Amniotic stem cell (primary cell): ENCODE data around the gene DLEC1.

Source experiments
- DNase-seq: peaks from one replicate; lab custom pipeline; 2025; lab: John Stamatoyannopoulos, UW

DLEC1 gene

GRCh38 chr3:38001456-38002081, 37.4 kb upstream of the DLEC1 start:
- no peak for DNase-seq

- no peak for DNase-seq
Observed at GRCh38 chr3:38002291-38002876, 36.6 kb upstream of the DLEC1 start.

- no peak for DNase-seq
Observed at GRCh38 chr3:38002940-38003339, 36.1 kb upstream of the DLEC1 start.

- no peak for DNase-seq
Observed at GRCh38 chr3:38003371-38003816, 35.6 kb upstream of the DLEC1 start.

GRCh38 chr3:38003817-38004414, 35.1 kb upstream of the DLEC1 start:
- no peak for DNase-seq

- peak; percentile 29 for DNase-seq
Observed at GRCh38 chr3:38004415-38005075, 34.5 kb upstream of the DLEC1 start.

- DNase-seq, result no peak
Observed at GRCh38 chr3:38005076-38006020, 33.7 kb upstream of the DLEC1 start.

- no peak for DNase-seq
Observed at GRCh38 chr3:38006031-38006430, 33.0 kb upstream of the DLEC1 start.

GRCh38 chr3:38006445-38006995, 32.5 kb upstream of the DLEC1 start:
- DNase-seq, result no peak

- DNase-seq, result no peak
Observed at GRCh38 chr3:38007754-38008090, 31.3 kb upstream of the DLEC1 start.

GRCh38 chr3:38008191-38008701, 30.8 kb upstream of the DLEC1 start:
- DNase-seq, result no peak

- DNase-seq, result no peak
Observed at GRCh38 chr3:38008971-38009580, 29.9 kb upstream of the DLEC1 start.

GRCh38 chr3:38009807-38010591, 29.0 kb upstream of the DLEC1 start:
- DNase-seq, result no peak

GRCh38 chr3:38011111-38011510, 27.9 kb upstream of the DLEC1 start:
- no peak for DNase-seq

- DNase-seq, result no peak
Observed at GRCh38 chr3:38015485-38015884, 23.5 kb upstream of the DLEC1 start.

- DNase-seq, result no peak
Observed at GRCh38 chr3:38015984-38016383, 23.0 kb upstream of the DLEC1 start.

- no peak for DNase-seq
Observed at GRCh38 chr3:38016410-38016809, 22.6 kb upstream of the DLEC1 start.

- DNase-seq, result no peak
Observed at GRCh38 chr3:38016847-38017444, 22.1 kb upstream of the DLEC1 start.

- no peak for DNase-seq
Observed at GRCh38 chr3:38017445-38018295, 21.3 kb upstream of the DLEC1 start.
